Smooth muscle cell (in vitro differentiated cells): Measurements from ENCODE around the gene IGSF9B. TPM values are rescaled to one million over a fixed set of nuclear protein-coding genes. Genes with fewer than 3 reads are reported as not detected.

Experiments used
- DNase-seq: peaks from one replicate; lab custom pipeline; 2025; ENCODE audit not compliant: unreplicated experiment; lab: John Stamatoyannopoulos, UW
- H2AFZ ChIP-seq: fragments of 200-600 bp; sonication (generic); 2 replicates; pipeline ENCODE4 v1.6.0; 2016; ENCODE audit warnings: antibody characterized with exemption, low read depth, mild to moderate bottlenecking
- H3F3A ChIP-seq: fragments of 200-600 bp; sonication (generic); 2 replicates; pipeline ENCODE4 v1.6.0; 2017; ENCODE audit warnings: antibody characterized with exemption, low read depth
- H3K27ac ChIP-seq: fragments of 200-600 bp; sonication (generic); 2 replicates; pipeline ENCODE4 v1.5.1; 2016; ENCODE audit warnings: low read depth, mild to moderate bottlenecking
- H3K27me3 ChIP-seq: fragments of 200-600 bp; sonication (generic); 2 replicates; pipeline ENCODE4 v1.6.1; 2016; ENCODE audit warnings: low read depth, mild to moderate bottlenecking
- H3K36me3 ChIP-seq: fragments of 200-600 bp; sonication (generic); 2 replicates; pipeline ENCODE4 v1.5.1; 2016; ENCODE audit warnings: low read depth
- H3K4me1 ChIP-seq: fragments of 200-600 bp; sonication (generic); 2 replicates; pipeline ENCODE4 v1.5.1; 2016; ENCODE audit warnings: low read depth
- H3K4me2 ChIP-seq: fragments of 200-600 bp; sonication (generic); 2 replicates; pipeline ENCODE4 v1.6.0; 2016; ENCODE audit warnings: mild to moderate bottlenecking
- H3K4me3 ChIP-seq: fragments of 200-600 bp; sonication (generic); 2 replicates; pipeline ENCODE4 v1.5.1; 2016; ENCODE audit warnings: mild to moderate bottlenecking
- H3K79me2 ChIP-seq: fragments of 200-600 bp; sonication (generic); 2 replicates; pipeline ENCODE4 v1.6.0; 2016; ENCODE audit warnings: low read depth, mild to moderate bottlenecking
- H3K9ac ChIP-seq: fragments of 200-600 bp; sonication (generic); 2 replicates; pipeline ENCODE4 v1.6.0; 2016; ENCODE audit warnings: low read depth
- H3K9me3 ChIP-seq: fragments of 200-600 bp; sonication (generic); replicated peaks from 2 replicates; pipeline ENCODE4 v1.5.1; 2016; ENCODE audit warnings: low read depth
- H4K20me1 ChIP-seq: fragments of 200-600 bp; sonication (generic); 2 replicates; pipeline ENCODE4 v1.6.0; 2016; ENCODE audit warnings: low read depth
- WGBS: methylation state at CpG from one replicate; pipeline ENCODE4 v1.1.7; 2016; ENCODE audit warnings: low lambda C conversion rate; 5-methylcytosine and 5-hydroxymethylcytosine counted together
- polyA plus RNA-seq: library from polyadenylated mRNA; unstranded; fragments of >200 nt; fragmentation: Nextera tagmentation; extraction: Ambion mirVana; gene quantifications from 2 replicates; pipeline ENCODE4 v1.2.1, GENCODE V29; 2016
- total RNA-seq: library from RNA; depleted of rRNA; stranded (reverse); fragments of >200 nt; gene quantifications from 2 replicates; pipeline ENCODE4 v1.2.3, GENCODE V29; 2014
- TF ChIP-seq, protein P1 (sequence below): fragments of 200-600 bp; sonication (generic); IDR thresholded peaks from 2 replicates; pipeline ENCODE4 v1.5.1; 2017; ENCODE audit warnings: borderline replicate concordance, mild to moderate bottlenecking, antibody characterized with exemption; ENCODE audit not compliant: insufficient read depth, poor library complexity, severe bottlenecking

IGSF9B gene
- total and polyA plus RNA-seq, 2 experiments from 2014 or later, result 0.82 to 1.7 TPM

DNA sequence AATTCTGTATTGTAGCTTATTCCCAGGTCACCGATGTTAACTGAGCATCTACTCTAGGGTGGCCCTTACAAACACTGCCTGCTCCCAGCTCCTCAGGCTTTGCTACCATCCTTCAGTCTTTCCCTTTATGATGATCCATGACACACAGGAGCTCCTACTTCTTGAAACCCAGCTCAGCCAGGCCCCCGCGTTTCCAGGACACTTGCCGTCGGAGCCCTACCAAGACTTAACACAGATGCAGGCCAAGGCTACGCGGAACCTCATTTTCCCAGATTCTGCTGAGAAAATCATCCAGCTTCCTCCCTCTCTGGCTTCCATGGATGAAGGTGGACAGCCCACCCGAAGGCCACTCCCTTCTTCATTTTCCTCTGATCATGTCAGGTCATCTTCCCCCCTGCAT, 18.6 kb downstream of the IGSF9B start:
- H3K4me1 ChIP-seq, result peaks cover 8% of the 10 kb centered on the region
- H4K20me1 ChIP-seq, result peaks cover 3% of the 10 kb centered on the region
- H3F3A ChIP-seq, result peaks cover 9% of the 10 kb centered on the region
- no peaks in the 10 kb centered on the region for H3K36me3 ChIP-seq
- no peak overlapping the region for H3K27ac ChIP-seq
- H3K4me2 ChIP-seq, result no peak overlapping the region
- no peak overlapping the region for H3K9ac ChIP-seq
- TF ChIP-seq, protein P1, sequence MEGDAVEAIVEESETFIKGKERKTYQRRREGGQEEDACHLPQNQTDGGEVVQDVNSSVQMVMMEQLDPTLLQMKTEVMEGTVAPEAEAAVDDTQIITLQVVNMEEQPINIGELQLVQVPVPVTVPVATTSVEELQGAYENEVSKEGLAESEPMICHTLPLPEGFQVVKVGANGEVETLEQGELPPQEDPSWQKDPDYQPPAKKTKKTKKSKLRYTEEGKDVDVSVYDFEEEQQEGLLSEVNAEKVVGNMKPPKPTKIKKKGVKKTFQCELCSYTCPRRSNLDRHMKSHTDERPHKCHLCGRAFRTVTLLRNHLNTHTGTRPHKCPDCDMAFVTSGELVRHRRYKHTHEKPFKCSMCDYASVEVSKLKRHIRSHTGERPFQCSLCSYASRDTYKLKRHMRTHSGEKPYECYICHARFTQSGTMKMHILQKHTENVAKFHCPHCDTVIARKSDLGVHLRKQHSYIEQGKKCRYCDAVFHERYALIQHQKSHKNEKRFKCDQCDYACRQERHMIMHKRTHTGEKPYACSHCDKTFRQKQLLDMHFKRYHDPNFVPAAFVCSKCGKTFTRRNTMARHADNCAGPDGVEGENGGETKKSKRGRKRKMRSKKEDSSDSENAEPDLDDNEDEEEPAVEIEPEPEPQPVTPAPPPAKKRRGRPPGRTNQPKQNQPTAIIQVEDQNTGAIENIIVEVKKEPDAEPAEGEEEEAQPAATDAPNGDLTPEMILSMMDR, result no peak
- H3K79me2 ChIP-seq, result no peaks in the 10 kb centered on the region
- no peaks in the 10 kb centered on the region for H3K27me3 ChIP-seq
- 94% methylated on average over 8 of the region's 8 CpGs for WGBS
- no peak for DNase-seq
- H2AFZ ChIP-seq, result no peak overlapping the region
- no peak overlapping the region for H3K4me3 ChIP-seq
- H3K9me3 ChIP-seq, result no peaks in the 10 kb centered on the region

- DNase-seq, result no peak
- WGBS, result 99% methylated on average over 16 of the region's 16 CpGs
- H3K79me2 ChIP-seq, result no peaks in the 10 kb centered on the region
- peaks cover 8% of the 10 kb centered on the region for H3K4me1 ChIP-seq
- no peaks in the 10 kb centered on the region for H3K9me3 ChIP-seq
- TF ChIP-seq, protein P1, result no peak
- H3K4me3 ChIP-seq, result no peak overlapping the region
- no peak overlapping the region for H3K4me2 ChIP-seq
- no peak overlapping the region for H2AFZ ChIP-seq
- no peak overlapping the region for H3K27ac ChIP-seq
- no peaks in the 10 kb centered on the region for H3K36me3 ChIP-seq
- peaks cover 9% of the 10 kb centered on the region for H3F3A ChIP-seq
- no peak overlapping the region for H3K9ac ChIP-seq
- H4K20me1 ChIP-seq, result no peaks in the 10 kb centered on the region
- H3K27me3 ChIP-seq, result no peaks in the 10 kb centered on the region
Measured at GRCh38 chr11:133937468-133937867, 19.3 kb downstream of the IGSF9B start.

- H3K4me3 ChIP-seq, result no peak overlapping the region
- H3K27me3 ChIP-seq, result no peaks in the 10 kb centered on the region
- no peaks in the 10 kb centered on the region for H3K9me3 ChIP-seq
- peaks cover 8% of the 10 kb centered on the region for H3K4me1 ChIP-seq
- whole genome bisulfite sequencing, result 72% methylated on average over 13 of the region's 13 CpGs
- no peak overlapping the region for H3K9ac ChIP-seq
- no peak overlapping the region for H2AFZ ChIP-seq
- no peak overlapping the region for H3K27ac ChIP-seq
- DNase-seq, result no peak
- no peaks in the 10 kb centered on the region for H3K79me2 ChIP-seq
- TF ChIP-seq, protein P1, result no peak
- no peaks in the 10 kb centered on the region for H4K20me1 ChIP-seq
- H3K4me2 ChIP-seq, result no peak overlapping the region
- H3K36me3 ChIP-seq, result no peaks in the 10 kb centered on the region
- H3F3A ChIP-seq, result peaks cover 9% of the 10 kb centered on the region
Measured at GRCh38 chr11:133937015-133937414, 19.8 kb downstream of the IGSF9B start.

- Histone ChIP-seq H3K4me2 (peak overlapping the region; percentile 44), H3K9me3 (no peaks in the 10 kb centered on the region), H3K9ac (no peak overlapping the region), H3K36me3 (no peaks in the 10 kb centered on the region), H2AFZ (no peak overlapping the region), H3F3A (peaks cover 9% of the 10 kb centered on the region), H3K79me2 (no peaks in the 10 kb centered on the region), H3K4me1 (peaks cover 8% of the 10 kb centered on the region), H3K27ac (no peak overlapping the region), H3K4me3 (no peak overlapping the region), H4K20me1 (no peaks in the 10 kb centered on the region), H3K27me3 (no peaks in the 10 kb centered on the region)
- no peak for DNase-seq
- TF ChIP-seq, protein P1, result no peak
- 62% methylated on average over 8 of the region's 9 CpGs for WGBS
Measured at GRCh38 chr11:133936592-133936991, 20.2 kb downstream of the IGSF9B start.
